ENCODE measurements around the gene GCGR. TPM values are rescaled to one million over a fixed set of nuclear protein-coding genes. Genes with fewer than 3 reads are reported as not detected.

Gene GCGR
- total RNA-seq, 4 donors from 2014 or later, result 0.14 to 0.64 TPM; not detected in 2

GRCh38 chr17:81801327-81801726 lies 2.6 kb upstream of the GCGR start:
- in situ Hi-C loops (cut with MboI; ENCODE audit: low pct_ligation_motif_present in 1 of 4, low pct_unique_long_range_greater_than_20kb in 1 of 4, low sequenced_read_pairs in 3 of 4) (no loop called here), intact Hi-C loops (cut with DNase I; ENCODE audit: low total_unique reads) (no loop called here)
- Histone ChIP-seq H3K4me1 (peaks cover 0 to 14% (median 8%) of the 10 kb centered on the region in 4 donors), H3K27ac (no peak overlapping the region), H3K4me3 (no peak overlapping the region), H3K27me3 (peaks cover 70% of the 10 kb centered on the region), H3K36me3 (no peaks in the 10 kb centered on the region), H3K9me3 (no peaks in the 10 kb centered on the region)
- TF ChIP-seq EP300 (IDR thresholded peaks at IDR 0.05; ENCODE audit: low read depth), result no peak
- TF ChIP-seq POLR2A (IDR thresholded peaks at IDR 0.05), result no peak
- TF ChIP-seq CTCF (IDR thresholded peaks at IDR 0.05), result no peak
- TF ChIP-seq POLR2AphosphoS5 (IDR thresholded peaks at IDR 0.05), result no peak
- WGBS, 2 donors (ENCODE audit: low coverage in 1 of 2), result 85% methylated on average over 9 of the region's 9 CpGs; no CpG with 5 or more reads in 1 of the 2 donors
- DNase-seq, result no peak

- intact Hi-C loops (cut with DNase I; ENCODE audit: low total_unique reads), result no loop called here
- no peaks in the 10 kb centered on the region for H3K36me3 ChIP-seq
- no peak for TF ChIP-seq CTCF (IDR thresholded peaks at IDR 0.05)
- TF ChIP-seq POLR2AphosphoS5 (IDR thresholded peaks at IDR 0.05), result no peak
- TF ChIP-seq EP300 (IDR thresholded peaks at IDR 0.05; ENCODE audit: low read depth), result no peak
- peaks cover 79% of the 10 kb centered on the region for H3K27me3 ChIP-seq
- no peak overlapping the region for H3K4me3 ChIP-seq
- in situ Hi-C loops (cut with MboI; ENCODE audit: low pct_ligation_motif_present in 1 of 4, low pct_unique_long_range_greater_than_20kb in 1 of 4, low sequenced_read_pairs in 3 of 4), result no loop called here
- H3K4me1 ChIP-seq, result peaks cover 0 to 14% (median 8%) of the 10 kb centered on the region in 4 donors
- DNase-seq, result no peak
- H3K27ac ChIP-seq, result no peak overlapping the region
- no peaks in the 10 kb centered on the region for H3K9me3 ChIP-seq
- 76 to 78% methylated on average over 6 to 9 of the region's 9 CpGs for WGBS, 2 donors (ENCODE audit: low coverage in 1 of 2)
These were observed 1.7 kb upstream of the GCGR start for GRCh38 chr17:81802048-81802758.

GRCh38 chr17:81802856-81803643 lies 900 bp upstream of the GCGR start:
- no peaks in the 10 kb centered on the region for H3K9me3 ChIP-seq
- peaks cover 88% of the 10 kb centered on the region for H3K27me3 ChIP-seq
- 0 to 36% methylated on average over 2 to 26 of the region's 26 CpGs for WGBS, 2 donors (ENCODE audit: low coverage in 1 of 2)
- H3K4me3 ChIP-seq, result no peak overlapping the region
- in situ Hi-C loops (cut with MboI; ENCODE audit: low pct_ligation_motif_present in 1 of 4, low pct_unique_long_range_greater_than_20kb in 1 of 4, low sequenced_read_pairs in 3 of 4) (no loop called here), intact Hi-C loops (cut with DNase I; ENCODE audit: low total_unique reads) (no loop called here)
- no peak overlapping the region for H3K27ac ChIP-seq
- TF ChIP-seq POLR2AphosphoS5 (IDR thresholded peaks at IDR 0.05), result no peak
- no peak for TF ChIP-seq POLR2A (IDR thresholded peaks at IDR 0.05)
- TF ChIP-seq CTCF (IDR thresholded peaks at IDR 0.05), result no peak
- no peak for TF ChIP-seq EP300 (IDR thresholded peaks at IDR 0.05; ENCODE audit: low read depth)
- peaks cover 0 to 14% (median 8%) of the 10 kb centered on the region in 4 donors for H3K4me1 ChIP-seq
- DNase-seq, result no peak
- H3K36me3 ChIP-seq, result no peaks in the 10 kb centered on the region

- Histone ChIP-seq H3K4me3 (no peak overlapping the region), H3K36me3 (no peaks in the 10 kb centered on the region), H3K27me3 (peaks cover 90% of the 10 kb centered on the region), H3K4me1 (peaks cover 0 to 14% (median 8%) of the 10 kb centered on the region in 4 donors), H3K9me3 (no peaks in the 10 kb centered on the region), H3K27ac (no peak overlapping the region)
- 9% methylated on average over 27 of the region's 65 CpGs; no CpG with 5 or more reads in 1 of the 2 donors for WGBS, 2 donors (ENCODE audit: low coverage in 1 of 2)
- no peak for DNase-seq
- intact Hi-C loops (cut with DNase I; ENCODE audit: low total_unique reads), result no loop called here
- TF ChIP-seq CTCF (IDR thresholded peaks at IDR 0.05) (no peak), POLR2A (IDR thresholded peaks at IDR 0.05) (no peak), POLR2AphosphoS5 (IDR thresholded peaks at IDR 0.05) (no peak), EP300 (IDR thresholded peaks at IDR 0.05; ENCODE audit: low read depth) (no peak)
- in situ Hi-C loops (cut with MboI; ENCODE audit: low pct_ligation_motif_present in 1 of 4, low pct_unique_long_range_greater_than_20kb in 1 of 4, low sequenced_read_pairs in 3 of 4), result no loop called here
These were observed 829 bp downstream of the GCGR start for GRCh38 chr17:81804559-81805399.
